ENCODE measurements around the gene ALPK3.

ALPK3 gene

DNA sequence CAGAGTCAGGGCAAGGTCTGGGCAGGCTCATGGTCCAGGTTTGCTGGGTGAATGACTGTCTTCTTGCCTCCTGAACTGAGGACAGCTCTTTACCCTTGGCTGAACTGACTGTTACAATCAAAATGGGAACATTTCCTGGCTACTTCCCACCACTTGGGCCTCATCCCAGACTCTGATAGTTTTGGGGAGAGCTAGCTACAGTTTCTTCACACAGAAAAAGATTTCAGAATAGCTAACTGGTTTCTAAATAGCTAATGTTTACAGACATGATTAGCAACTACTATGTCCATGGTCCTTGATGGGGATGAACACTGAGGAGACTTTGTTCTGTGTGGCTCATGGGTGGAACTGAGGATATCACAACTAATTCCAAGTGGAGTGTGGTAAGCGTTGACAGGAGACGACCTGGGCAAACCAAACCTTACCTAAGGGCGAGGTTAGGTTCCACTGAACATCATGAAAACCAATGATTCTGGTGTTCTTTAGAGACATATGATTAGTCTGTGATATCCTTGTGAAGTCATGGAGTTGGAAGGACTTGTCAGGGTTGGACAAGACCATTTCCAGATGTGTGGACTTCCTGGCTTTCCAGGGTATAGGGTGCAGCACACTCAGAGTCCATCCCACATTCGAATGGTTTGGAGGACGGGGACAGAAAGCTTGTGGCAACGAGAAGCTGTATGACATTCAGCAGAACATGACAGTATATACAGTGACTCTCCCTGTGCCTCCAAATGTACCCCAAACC lies 7.3 kb downstream of the ALPK3 start:
- no peak for DNase-seq

DNA sequence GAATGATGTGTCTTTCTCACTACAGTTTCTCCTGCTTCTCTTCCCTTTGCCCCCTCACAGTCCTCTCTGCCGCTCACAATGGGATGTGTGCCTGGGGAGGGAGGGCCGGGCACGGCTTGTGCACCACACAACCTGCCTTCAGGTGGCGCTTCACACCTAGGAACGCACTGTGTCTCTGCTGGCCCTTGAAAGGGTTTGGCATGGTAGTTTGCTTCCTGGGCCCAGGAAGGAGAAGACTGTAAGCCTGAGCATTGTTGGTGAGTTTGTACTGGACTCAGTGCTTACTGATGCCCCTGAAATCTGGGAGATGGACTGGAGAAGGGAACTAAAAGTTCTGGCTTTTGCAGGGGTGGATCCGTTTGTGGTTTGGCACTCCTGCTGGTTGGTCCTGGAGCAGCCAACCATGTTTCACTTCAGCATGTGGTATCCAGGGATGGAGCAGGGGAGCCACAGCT lies 9.2 kb downstream of the ALPK3 start:
- no peak for DNase-seq

- DNase-seq, result no peak
Measured at GRCh38 chr15:84827246-84827645, 10.1 kb downstream of the ALPK3 start.

- no peak for DNase-seq
Measured at GRCh38 chr15:84828086-84828908, 11.1 kb downstream of the ALPK3 start.

- DNase-seq, result no peak
Measured at GRCh38 chr15:84829428-84829827, 12.3 kb downstream of the ALPK3 start.

- no peak for DNase-seq
Measured at GRCh38 chr15:84830036-84830435, 12.9 kb downstream of the ALPK3 start.

DNA sequence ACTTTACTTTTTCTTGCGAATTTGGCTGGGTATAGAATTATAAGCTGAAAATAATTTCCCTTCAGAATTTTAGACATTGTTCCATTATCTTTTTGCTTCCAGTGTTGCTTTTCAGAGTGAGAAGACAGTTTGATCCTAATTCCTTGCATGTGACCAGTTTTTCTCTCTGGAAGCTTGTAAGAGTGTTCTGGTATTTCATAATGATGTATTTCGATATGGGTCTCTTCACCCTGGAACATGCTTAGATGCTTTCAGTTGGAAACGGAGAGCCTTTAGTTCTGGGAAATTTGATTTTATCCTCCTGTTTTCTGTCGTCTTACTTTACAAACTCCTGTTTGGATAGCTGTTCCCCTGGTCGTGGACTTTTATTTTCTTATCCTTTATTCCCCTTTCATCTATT lies 13.9 kb downstream of the ALPK3 start:
- no peak for DNase-seq

GRCh38 chr15:84831613-84832012 lies 14.5 kb downstream of the ALPK3 start:
- DNase-seq, result no peak

DNA sequence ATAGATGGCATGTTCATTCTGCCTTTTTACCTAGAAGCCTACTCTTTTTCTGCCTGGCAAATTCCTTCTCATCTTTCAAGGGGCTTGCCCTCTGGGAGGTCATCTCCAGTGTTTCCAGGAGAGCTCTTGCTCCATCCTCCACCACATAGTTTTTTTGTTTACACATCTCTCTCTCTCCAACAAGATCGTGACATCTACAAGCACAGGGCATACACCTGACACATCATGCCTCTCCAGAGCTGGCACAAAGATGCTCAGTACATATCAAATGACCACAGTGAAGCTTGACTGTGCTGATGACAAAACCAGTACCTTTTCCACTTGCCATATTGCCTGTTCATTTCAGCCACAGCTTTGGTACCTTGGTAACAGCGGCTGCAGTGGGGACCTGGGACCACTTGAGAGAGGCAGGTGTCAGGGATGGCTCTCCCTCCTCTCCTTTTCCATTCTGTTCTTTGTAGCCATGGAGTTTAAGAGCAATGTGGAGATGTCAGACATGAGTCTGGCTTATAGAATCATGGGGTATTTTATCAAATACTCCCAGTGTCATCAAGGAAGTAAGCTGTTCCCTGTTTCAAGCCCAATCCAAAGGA lies 15.4 kb downstream of the ALPK3 start:
- DNase-seq, result no peak

GRCh38 chr15:84833447-84834228 lies 16.5 kb downstream of the ALPK3 start:
- no peak for DNase-seq

- no peak for DNase-seq
Measured at GRCh38 chr15:84834229-84834955, 17.2 kb downstream of the ALPK3 start.

DNA sequence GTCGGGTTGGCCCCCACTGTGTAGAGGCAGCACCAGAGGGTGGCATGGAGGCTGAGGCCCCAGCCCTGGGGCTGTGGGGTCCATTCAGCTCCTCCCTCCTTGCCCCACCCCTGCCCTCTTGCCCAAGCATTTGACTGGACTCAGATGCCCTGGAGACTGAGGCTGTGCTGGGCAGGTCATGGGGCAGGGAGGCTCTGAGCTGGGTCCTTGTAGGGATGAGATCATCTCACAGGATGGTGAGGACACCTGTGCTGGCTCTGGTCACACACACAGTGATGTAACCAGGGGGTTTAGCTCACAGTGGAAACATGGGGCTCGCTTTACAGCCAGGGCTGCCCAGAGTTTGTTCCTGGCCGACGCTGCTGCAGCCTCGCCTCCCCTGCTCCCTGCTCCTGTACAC lies 17.8 kb downstream of the ALPK3 start:
- DNase-seq, result no peak

- DNase-seq, result no peak
Measured at GRCh38 chr15:84835661-84836337, 18.6 kb downstream of the ALPK3 start.

GRCh38 chr15:84836844-84837243 lies 19.7 kb downstream of the ALPK3 start:
- DNase-seq, result no peak

- DNase-seq, result no peak
Measured at GRCh38 chr15:84839714-84840113, 22.6 kb downstream of the ALPK3 start.

DNA sequence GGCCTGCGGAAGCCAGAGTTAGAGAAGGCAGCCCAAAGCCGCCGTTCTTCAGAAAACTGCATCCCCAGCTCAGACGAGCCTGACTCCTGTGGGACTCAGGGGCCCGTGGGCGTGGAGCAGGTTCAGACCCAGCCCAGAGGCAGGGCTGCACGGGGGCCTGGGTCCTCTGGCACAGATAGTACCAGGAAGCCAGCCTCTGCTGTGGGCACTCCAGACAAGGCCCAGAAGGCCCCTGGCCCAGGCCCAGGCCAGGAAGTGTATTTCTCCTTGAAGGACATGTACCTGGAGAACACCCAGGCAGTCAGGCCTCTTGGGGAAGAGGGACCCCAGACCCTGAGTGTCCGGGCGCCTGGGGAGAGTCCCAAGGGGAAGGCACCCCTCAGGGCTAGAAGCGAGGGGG lies 23.1 kb downstream of the ALPK3 start:
- no peak for DNase-seq

DNA sequence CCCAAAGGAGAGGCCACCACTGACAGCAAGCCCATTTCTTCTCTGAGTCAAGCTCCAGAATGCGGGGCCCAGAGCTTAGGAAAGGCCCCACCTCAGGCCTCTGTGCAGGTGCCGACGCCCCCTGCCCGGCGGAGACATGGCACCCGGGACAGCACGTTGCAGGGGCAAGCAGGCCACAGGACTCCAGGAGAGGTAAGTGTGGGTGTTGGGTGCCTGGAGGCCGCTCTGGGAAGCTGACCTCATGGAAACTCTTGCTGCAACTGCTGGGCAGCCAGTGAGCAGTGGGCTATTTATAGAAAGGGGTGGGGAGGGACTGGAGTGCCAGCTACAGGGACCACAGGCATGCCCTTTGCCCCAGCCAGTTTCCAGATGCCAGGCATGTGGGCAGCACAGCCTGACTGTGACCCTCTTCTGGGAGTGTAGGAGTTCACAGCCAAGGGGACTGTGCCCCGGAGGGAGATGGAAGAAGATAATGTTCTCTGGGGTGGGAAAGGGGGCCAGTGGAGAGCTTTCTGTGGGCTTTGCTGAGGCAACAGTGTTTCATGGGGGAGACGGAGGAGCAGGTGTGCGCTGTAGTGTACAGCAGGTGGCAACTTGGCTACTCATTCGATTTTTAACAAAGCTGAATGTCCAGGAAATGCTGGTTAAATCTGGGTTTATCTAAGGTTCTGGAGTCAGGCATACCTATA lies 23.7 kb downstream of the ALPK3 start:
- no peak for DNase-seq

GRCh38 chr15:84842781-84843180 lies 25.6 kb downstream of the ALPK3 start:
- no peak for DNase-seq

DNA sequence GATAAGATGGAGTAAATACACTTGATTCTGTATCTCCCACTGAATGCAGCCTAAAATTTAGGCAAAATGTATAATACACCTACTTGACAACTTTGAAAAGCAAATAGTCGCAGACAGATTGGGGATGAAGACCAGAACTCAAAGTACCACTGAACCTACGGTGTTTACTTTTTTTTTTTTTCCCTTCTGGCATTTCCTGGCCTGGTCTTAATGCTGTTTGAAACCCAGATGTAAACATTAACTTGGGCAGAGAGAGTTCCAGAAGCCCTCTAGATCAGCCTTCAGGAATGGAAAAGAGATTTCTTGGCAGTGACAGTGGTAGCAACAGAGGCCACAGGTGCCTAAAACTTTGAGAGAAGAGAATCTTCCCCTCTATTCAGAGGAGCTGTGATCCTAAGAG lies 27.8 kb downstream of the ALPK3 start:
- no peak for DNase-seq

DNA sequence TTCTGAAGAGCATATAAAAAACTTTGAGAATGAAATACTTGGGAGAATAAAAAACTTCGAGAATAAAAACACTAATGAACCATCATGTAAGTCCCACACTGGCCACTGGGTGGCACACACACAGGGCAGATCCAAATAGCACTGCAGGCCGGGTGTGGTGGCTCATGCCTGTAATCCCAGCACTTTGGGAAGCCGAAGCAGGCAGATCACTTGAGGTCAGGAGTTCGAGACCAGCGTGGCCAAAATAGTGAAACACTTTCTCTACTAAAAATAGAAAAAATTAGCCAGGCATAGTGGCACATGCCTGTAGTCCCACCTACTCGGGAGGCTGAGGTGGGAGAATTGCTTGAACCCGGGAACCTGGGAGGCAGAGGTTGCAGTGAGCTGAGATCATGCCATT lies 28.5 kb downstream of the ALPK3 start:
- DNase-seq, result peak in 1 of 2 experiments; percentile 6

DNA sequence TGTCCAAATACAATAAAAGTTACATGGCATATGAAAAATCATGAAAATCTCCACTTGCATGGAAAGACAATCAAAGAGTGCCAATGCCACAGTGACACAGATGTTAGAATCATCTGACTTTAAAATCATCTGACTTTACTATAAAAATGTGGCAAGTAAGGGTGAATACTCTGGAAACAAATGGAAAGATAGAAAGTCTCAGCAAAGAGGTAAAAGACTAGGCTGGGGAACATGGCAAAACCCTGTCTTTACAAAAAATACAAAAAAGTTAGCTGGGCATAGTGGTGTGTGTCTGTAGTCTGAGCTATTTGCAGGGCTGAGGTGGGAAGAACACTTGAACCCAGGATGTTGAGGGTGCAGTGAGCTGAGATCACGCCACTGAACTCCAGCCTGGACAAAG lies 29.1 kb downstream of the ALPK3 start:
- DNase-seq, result no peak
